Measurements from ENCODE around the gene PSMG4. TPM values are rescaled to one million over a fixed set of nuclear protein-coding genes. Genes with fewer than 3 reads are reported as not detected.

PSMG4 gene
- total and polyA plus RNA-seq, 2 donors (not counting 3 experiments of a cell fraction or from before 2014, with no cell fraction given) = 31.4 to 46.0 TPM

DNA sequence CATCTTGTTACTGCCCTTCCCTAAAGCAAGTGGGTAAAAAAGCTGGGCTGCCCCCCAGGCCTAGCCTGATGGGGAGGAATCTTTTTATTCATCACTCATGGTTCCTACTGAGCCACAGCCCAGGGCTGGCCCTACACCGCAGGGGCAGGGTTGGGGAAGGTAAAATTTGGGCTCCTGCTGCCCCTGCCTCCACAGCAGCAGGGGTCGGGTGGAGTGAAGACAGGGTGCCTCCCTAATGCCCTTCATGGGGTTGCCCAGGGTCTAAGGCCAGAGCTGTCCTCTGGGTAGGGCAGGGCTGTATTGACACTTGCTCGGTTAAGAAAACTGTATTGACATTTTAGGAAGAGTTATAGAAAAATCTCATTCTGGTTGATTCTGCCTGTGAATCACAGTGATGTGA is 8.9 kb upstream of the PSMG4 start:
- no peaks in the 10 kb centered on the region for H3K9me1 ChIP-seq (replicated peaks; ENCODE audit: control insufficient read depth, extremely low read depth, insufficient read depth, low read length)
- TF ChIP-seq MYC (IDR thresholded peaks at IDR 0.05; ENCODE audit: low read depth, low read length) (no peak), FOS (IDR thresholded peaks at IDR 0.05; ENCODE audit: borderline replicate concordance, insufficient read depth, low read length) (no peak), POLR2A (IDR thresholded peaks at IDR 0.05; ENCODE audit: low read depth, low read length) (no peak), JUN (IDR thresholded peaks at IDR 0.05; ENCODE audit: borderline replicate concordance, insufficient read depth, insufficient read length, low read depth) (no peak), EZH2 (IDR thresholded peaks at IDR 0.05; ENCODE audit: borderline replicate concordance, low read depth, low read length, severe bottlenecking) (no peak), GATA2 (IDR thresholded peaks at IDR 0.05; ENCODE audit: insufficient read depth, insufficient read length, low read depth, low read length) (no peak), POLR2AphosphoS5 (IDR thresholded peaks at IDR 0.05; ENCODE audit: insufficient read depth, low read depth, low read length) (no peak)
- TF ChIP-seq, protein P1, sequence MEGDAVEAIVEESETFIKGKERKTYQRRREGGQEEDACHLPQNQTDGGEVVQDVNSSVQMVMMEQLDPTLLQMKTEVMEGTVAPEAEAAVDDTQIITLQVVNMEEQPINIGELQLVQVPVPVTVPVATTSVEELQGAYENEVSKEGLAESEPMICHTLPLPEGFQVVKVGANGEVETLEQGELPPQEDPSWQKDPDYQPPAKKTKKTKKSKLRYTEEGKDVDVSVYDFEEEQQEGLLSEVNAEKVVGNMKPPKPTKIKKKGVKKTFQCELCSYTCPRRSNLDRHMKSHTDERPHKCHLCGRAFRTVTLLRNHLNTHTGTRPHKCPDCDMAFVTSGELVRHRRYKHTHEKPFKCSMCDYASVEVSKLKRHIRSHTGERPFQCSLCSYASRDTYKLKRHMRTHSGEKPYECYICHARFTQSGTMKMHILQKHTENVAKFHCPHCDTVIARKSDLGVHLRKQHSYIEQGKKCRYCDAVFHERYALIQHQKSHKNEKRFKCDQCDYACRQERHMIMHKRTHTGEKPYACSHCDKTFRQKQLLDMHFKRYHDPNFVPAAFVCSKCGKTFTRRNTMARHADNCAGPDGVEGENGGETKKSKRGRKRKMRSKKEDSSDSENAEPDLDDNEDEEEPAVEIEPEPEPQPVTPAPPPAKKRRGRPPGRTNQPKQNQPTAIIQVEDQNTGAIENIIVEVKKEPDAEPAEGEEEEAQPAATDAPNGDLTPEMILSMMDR (IDR thresholded peaks at IDR 0.05; ENCODE audit: extremely low read depth in 1 of 2, insufficient read depth in 1 of 2, low read depth in 1 of 2, low read length in 2 of 2) = no peak
- TF ChIP-seq, protein P2, sequence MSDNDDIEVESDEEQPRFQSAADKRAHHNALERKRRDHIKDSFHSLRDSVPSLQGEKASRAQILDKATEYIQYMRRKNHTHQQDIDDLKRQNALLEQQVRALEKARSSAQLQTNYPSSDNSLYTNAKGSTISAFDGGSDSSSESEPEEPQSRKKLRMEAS (IDR thresholded peaks at IDR 0.05; ENCODE audit: insufficient read depth, insufficient read length) = no peak
- FAIRE-seq (no peak), DNase-seq (ENCODE audit: low read depth, low spot score) (no peak)
- no peak overlapping the region for H3K4me2 ChIP-seq (ENCODE audit: insufficient read depth, low read length)
- CTCF ChIA-PET = interaction anchor here (1.1 to 5.3 kb wide), 5 partner anchors 20 to 124 kb away, joined by 3 to 121 read pairs (median 12); no protein-coding TSS in a partner anchor
- peaks cover 10 to 11% of the 10 kb centered on the region in 2 experiments for H3K27me3 ChIP-seq (ENCODE audit: control insufficient read depth in 2 of 2, insufficient read depth in 2 of 2, low read length in 2 of 2)
- dilution Hi-C loops (cut with MboI; ENCODE audit: extremely low pct_ligation_motif_present, low sequenced_read_pairs) = no loop called here
- no peaks in the 10 kb centered on the region for H3K9me3 ChIP-seq (replicated peaks; ENCODE audit: control insufficient read depth, insufficient read depth, low read length)
- POLR2A ChIA-PET = no interaction called here
- no peak overlapping the region for H3K27ac ChIP-seq (ENCODE audit: insufficient read depth, low read depth, low read length)
- BruUV-seq (replicated peaks) = no TSS peak
- no peaks in the 10 kb centered on the region for H3K4me1 ChIP-seq (ENCODE audit: control insufficient read depth, extremely low read depth, insufficient read depth, low read length)
- H3K36me3 ChIP-seq (ENCODE audit: control insufficient read depth in 2 of 2, extremely low read depth in 1 of 2, insufficient read depth in 2 of 2, low read length in 2 of 2) = no peaks in the 10 kb centered on the region
- intact Hi-C loops (cut with micrococcal nuclease) = no loop called here
- H3K79me2 ChIP-seq (ENCODE audit: control insufficient read depth, insufficient read depth, low read length) = no peaks in the 10 kb centered on the region
- no peak overlapping the region for H3K4me3 ChIP-seq (replicated peaks in 1 of 3; ENCODE audit: insufficient read depth in 1 of 3, low read depth in 1 of 3, low read length in 3 of 3)
- no peaks in the 10 kb centered on the region for H4K20me1 ChIP-seq (replicated peaks; ENCODE audit: control insufficient read depth, extremely low read depth, insufficient read depth, low read length)
- H3K9ac ChIP-seq (replicated peaks; ENCODE audit: extremely low read depth, insufficient read depth, low read length) = no peak overlapping the region
- no peak overlapping the region for H2AFZ ChIP-seq (ENCODE audit: low read depth, low read length)
